Activated T-cell treated with anti-CD3 and anti-CD28 coated beads, Interleukin-2, amount 50 U/mL, for 1 hour (primary cell): Measurements from ENCODE around the gene CEP55.
"Not testable (repeated sequence)": the region's sequence is repeated elsewhere in the genome, so short reads cannot be mapped to it uniquely, and the experiment has no call there.

Experiments
- DNase-seq: peaks from one replicate; pipeline ENCODE4 v3.0.0-alpha.2; 2020

Gene CEP55

DNA sequence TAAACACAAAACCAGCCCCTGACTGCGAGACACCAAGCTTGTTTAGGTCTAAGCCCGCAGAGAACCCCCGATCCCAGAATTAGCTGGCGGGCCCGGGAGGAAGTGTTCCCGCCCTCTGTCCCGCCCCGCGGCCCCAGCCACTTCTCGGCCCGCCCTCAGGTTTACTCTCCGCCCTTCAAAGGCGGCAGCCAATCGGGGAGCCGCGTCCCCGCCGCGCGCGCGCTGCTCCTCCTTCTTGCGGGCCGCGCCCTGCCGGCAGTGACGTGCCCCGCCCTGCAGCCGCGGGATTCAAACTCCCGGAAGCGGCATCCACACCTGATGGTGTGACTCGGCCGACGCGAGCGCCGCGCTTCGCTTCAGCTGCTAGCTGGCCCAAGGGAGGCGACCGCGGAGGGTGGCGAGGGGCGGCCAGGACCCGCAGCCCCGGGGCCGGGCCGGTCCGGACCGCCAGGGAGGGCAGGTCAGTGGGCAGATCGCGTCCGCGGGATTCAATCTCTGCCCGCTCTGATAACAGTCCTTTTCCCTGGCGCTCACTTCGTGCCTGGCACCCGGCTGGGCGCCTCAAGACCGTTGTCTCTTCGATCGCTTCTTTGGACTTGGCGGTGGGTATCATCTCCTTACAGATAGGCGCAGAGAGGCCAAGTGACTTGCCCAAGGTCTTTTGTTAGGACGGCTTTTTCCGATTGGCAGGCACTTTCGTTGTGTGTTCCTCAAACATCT lies at the start of gene CEP55:
TSS of gene CEP55 (plus strand) at position 291 of the 720 bp plus-strand sequence. CDS start 3,440 bp downstream, outside the sequence.
- DNase-seq = peak; percentile 97

DNA sequence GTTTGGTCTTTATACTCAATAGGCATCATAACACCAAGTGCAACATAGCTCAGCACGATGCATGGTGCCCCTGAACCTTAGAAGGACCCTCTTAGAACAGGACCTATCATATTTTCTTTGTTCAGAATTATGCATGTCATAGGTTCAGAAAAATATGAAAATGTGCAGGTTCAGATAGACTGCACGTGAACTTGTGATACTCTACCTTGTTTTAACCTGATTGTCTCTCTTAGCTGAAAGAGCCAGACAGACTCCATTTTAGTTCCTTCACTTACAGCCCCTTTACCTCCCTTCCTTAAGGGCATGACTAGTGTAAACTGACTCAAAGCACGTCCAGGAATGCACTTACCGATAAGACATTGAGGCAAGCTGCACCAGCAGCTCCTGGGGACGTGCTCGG lies 49.4 kb upstream of the CEP55 start:
- no peak for DNase-seq

DNA sequence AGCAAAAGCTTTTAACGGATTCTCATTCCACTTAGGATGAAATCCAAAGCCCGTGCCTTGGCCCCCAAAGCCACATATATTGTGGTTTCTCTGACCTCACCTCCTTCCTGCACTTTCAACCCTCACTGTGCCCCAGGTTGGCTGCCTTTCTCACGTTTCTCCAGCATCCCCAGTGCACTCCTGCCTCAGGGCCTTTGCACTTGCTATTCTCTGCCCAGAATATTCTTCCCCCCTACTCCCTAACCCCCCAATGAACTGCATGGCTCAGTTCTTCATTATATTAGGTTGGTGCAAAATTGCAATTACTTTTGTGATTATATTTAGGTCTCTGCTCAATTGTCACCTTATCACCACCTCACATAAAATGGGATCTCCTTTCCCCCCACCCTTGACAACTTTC lies 48.4 kb upstream of the CEP55 start:
- DNase-seq = no peak

DNA sequence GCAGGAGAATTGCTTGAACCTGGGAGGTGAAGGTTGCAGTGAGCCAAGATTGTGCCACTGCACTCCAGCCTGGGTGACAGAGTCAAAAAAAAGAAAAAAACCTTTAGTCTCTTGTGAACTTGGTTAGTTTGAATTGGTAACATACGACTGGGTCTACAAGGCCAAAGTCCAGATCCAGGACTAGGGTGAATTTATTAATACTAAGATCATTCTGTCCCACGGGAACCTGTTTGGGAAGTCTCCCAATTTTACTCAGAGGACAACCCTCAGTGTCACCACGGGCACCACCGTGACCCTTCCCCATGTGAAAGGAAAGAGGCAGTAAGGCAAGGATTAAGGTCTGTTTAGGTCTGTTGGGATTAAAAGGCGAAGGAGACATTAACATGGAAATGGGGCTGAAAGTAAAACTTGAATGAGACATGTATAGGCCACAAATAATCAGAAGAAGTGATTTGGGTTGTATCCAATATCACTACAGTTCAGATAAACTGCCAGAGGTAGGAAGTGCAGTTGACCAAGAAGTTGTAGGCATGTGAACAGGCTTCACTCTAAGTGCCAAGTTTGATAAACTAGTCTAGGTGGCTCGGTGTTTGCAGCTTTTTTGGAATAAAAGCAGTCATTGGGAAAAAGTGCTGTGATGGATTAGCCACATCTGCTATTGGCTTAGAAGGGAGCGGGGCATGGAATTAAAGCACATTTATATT lies 45.0 kb upstream of the CEP55 start:
- DNase-seq = no peak

DNA sequence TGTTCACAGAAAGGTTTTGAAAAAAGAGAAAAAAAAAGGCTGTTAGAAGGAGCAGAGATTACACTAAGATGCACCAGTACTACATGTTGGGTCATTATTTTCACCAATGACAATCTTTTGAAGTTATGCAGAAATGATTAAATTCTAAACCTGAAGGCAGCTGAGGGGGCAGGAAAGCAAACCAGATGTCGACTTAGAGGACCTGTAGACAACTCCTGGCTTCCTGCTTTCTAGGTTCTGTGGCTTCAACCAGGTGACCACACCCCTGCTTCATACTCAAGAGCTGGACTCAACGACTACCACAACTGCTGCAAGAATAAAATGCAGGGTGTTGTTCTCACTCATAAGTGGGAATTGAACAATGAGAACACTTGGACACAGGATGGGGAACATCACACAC lies 44.3 kb upstream of the CEP55 start:
- no peak for DNase-seq

DNA sequence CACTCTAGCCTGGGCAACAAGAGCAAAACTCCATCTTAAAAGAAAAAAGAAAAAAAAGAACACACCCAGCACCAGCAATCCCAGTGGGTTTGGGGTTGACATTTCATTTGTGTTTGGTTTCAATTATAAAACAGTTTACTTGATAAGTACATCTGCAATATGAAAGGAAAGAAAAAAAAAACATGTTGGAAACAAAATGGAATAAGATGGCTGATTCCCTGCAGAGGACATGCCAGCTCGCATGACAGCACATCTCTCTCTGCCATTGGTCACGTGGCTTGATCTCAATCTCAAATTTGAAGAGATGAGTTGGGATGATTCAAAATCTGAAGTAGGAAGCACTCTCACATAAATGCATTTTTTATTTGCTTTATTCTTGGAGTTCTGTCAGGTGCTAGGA lies 42.3 kb upstream of the CEP55 start:
- DNase-seq = no peak

DNA sequence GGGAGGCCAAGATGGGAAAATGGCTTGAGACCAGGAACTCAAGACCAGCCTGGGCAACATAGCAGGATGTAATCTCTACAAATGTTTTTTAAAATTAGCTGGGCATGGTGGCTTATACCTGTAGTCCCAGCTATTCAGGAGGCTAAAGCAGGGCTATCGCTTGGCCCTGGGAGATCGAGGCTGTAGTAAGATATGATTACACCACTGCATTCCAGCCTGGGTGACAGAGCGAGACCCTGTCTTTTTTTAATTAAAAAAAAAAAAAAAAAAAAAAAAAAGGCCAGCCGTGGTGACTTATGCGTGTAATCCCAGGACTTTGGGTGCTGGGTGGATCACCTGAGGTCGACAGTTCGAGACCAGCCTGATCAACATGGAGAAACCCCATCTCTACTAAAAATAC lies 41.7 kb upstream of the CEP55 start:
- DNase-seq = no peak

DNA sequence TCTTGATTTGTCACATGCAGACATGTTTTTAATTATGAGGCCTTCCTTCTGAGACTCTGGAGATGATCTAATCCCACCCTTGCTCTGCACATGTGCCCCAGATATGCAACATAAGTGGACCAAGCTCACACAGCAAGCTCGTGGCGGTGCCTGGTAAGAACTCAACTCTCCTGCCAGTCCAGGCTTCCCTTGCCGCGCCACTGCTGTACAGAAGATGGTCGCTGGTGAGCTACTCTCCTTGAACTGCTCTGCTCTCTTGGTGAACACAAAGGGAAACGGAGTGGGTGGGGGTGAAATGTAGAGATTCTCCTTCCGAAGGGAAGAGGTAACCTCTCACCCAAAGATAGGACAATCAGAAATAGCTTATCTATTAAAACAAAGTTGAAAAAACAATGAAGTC lies 39.9 kb upstream of the CEP55 start:
- no peak for DNase-seq

DNA sequence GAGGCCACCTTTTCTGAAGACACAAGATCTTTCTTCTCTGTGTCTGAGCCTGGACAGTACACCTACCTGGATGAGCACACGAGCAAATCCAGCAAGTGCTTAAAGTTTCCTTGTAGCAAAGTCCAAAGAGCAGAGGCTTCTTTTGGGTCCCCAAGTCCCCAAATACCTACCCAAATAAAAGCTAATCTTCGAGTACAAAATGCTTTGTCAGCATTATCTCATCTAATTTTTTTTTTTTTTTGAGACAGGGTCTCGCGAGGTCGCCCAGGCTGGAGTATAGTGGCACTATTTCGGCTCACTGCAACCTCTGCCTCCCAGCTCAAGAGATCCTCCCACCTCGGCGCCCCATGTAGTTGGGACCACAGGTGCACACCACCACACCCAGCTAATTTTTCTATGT lies 38.9 kb upstream of the CEP55 start:
- DNase-seq = no peak

DNA sequence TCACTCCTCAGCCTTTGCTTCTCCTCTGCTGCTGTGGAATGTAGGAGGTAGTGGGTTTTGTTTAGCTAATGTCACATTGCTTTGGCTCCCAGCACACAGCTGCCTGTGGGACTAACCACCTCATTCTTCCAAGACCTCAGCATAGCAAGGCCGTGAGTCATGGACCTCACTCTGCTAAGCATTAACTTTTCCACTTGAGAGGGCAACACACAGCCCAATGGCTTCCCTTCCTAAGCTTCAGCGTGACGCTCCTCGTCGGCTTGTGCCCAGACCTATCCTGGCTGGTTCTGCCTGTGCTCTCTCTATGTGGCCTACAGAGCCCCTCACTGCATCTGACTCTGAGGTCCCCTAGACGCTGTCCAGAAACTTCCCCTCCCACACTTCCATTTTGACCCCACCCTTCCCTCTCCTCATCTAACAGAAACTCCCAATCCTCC lies 37.6 kb upstream of the CEP55 start:
- DNase-seq = no peak

DNA sequence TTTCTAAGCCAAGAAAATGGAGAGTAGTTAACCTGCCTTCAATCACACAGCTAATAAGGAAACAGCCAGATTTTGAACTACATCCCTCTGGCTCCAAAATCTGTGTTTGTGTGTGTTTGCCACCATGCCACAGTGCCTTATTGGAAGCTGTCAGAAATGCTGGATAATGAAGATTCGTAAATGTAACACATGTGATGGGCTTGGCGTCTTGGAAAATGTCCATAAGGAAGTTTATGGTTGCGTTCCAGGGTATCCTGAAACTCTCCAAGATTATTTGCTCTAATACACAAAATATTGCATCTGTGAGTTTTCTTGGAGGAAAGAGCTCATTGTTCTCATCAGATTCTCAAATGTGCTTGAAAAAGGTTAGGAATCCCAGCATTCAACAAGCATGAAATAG lies 36.9 kb upstream of the CEP55 start:
- no peak for DNase-seq

DNA sequence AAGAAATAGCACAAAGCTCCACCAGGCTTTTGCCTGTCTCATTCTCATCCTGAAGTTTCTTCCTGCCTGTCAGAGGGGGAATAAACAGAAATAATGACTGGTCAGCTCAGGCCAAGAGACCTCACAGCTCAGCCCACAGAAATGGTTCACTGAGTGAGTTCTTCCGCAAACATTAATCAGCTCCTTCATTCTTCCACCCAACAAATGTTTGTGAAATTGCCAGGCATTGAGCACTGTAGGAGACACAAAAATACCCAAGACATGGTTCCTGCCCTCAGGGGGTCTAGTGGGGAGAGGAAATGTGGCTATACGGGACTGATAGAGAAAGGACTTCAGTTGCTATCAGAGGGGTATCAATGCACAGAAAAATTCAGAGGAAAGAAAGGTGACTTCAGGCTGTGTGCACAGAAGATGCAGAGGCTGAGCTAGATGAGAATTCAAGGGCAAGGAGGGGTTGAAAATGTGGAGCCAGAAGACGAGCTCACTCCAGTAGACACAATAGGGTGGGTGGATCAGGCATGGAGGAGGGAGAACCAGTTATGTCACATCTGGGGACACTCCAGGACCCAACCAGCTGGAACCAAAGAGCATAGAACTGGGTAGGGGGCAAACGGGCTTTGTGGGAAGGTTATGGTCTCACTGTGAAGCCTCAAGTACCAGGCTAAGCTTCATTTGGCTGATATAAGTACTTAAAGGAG lies 35.2 kb upstream of the CEP55 start:
- no peak for DNase-seq

DNA sequence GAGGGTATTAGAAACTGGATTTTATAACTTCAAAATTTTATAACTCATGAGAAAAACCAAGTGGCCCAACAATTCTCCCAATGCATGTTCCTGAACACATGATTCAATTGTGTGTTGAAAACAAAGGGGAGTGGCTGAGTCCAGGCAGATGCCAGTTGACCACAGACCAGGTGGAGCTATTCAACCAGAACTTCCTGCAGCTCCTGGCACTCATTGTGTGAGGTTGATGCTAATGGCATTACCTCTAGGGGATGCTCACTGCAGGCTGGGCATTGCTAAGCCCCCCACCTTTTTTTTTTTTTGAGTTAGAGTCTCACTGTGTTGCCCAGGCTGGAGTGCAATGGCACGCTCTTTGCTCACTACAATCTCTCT lies 34.6 kb upstream of the CEP55 start:
- no peak for DNase-seq

DNA sequence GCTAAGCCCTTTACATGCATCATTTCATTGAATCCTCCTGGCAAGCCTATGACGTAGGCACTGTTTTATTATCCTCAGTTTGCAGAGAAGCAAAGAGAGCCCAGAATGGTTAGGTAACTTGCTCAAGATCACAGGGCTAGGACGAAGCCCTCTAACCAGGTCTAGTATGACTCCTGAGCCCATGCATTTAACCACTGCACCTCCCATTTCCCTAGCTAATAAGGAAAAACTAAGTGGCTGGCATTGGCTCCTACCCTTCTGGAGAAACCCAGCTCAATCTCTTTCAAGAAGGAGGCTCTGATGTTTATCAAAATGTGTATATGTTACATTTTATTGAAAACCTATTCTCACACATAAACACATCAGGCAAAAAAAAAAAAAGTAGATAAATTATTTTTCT lies 34.0 kb upstream of the CEP55 start:
- no peak for DNase-seq

DNA sequence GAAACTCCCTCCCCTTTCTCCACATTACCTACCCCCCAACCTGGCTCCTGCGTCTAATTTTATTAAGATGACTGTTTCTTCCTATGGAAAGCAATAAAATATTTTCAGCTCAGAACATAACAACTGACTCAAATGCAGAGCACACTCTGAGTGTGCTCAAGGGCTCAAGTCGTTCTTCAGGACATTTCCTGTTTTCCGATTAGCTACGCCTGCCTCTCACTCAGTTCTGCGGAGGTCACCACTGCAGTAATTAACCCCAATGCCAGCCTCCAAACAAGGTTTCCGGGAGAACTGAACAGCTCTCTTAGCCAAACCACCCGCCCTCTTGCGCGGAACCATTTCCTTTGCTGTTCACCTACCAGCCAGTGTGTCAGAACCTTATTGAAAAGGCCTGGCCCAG lies 33.5 kb upstream of the CEP55 start:
- no peak for DNase-seq

DNA sequence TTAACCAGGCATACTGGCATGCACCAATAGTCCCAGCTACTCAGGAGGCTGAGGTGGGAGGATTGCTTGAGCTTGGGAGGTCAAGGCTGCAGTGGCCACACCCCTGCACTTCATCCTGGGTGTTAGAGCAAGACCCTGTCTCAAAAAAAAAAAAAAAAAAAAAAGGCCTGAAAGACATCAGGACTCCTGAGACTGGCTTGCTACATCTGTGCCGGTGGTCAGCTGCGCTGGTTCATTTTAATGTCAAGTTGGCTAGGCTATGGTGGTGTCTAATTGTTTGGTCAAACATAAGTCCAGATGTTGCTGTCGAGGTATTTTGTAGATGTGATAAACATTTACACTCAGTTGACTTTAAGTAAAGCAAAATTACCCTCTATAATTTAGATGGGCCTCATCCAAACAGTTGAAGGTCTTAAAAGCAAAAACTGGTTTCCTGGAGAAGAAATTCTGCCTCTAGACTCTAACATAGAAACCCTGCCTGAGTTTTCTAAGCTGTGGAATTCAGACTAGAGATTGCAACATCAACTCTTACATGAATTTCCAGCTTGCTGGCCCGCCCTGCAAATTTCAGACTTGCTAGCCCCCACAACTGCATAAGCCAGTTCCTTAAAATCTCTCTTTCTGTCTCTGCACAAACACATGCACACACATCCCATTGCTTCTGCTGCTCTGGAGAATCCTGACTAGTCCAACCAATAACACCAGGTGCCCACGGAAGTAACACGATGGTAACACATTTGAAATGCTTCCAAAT lies 32.5 kb upstream of the CEP55 start:
- DNase-seq = no peak

DNA sequence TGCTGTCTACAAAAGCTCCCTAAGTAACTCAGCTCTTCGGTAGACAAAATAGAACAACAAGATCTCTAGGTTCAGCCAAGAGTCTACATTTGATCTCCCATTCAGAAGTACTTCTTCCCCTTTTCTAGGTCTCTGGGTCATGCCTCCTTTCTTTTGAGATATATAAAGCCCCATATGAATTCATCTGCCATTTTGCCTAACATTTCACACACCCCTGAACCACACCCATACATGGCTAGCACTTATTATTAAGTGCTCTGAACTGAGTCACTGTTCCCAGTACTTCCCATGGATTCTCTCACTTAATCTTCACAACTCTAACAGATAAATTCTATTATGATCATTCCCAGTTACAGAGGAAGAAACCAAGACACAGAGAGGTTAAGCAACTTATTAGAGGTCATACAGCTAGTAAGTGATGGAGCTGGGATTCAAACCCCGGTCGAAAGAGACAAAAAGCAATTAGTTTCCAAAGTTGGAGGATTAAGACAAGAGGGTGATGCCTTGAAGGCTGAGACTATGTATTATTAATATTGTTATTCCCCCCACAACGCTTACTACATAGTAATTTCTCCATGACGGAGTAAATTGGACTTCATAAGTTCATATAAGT lies 31.5 kb upstream of the CEP55 start:
- no peak for DNase-seq

DNA sequence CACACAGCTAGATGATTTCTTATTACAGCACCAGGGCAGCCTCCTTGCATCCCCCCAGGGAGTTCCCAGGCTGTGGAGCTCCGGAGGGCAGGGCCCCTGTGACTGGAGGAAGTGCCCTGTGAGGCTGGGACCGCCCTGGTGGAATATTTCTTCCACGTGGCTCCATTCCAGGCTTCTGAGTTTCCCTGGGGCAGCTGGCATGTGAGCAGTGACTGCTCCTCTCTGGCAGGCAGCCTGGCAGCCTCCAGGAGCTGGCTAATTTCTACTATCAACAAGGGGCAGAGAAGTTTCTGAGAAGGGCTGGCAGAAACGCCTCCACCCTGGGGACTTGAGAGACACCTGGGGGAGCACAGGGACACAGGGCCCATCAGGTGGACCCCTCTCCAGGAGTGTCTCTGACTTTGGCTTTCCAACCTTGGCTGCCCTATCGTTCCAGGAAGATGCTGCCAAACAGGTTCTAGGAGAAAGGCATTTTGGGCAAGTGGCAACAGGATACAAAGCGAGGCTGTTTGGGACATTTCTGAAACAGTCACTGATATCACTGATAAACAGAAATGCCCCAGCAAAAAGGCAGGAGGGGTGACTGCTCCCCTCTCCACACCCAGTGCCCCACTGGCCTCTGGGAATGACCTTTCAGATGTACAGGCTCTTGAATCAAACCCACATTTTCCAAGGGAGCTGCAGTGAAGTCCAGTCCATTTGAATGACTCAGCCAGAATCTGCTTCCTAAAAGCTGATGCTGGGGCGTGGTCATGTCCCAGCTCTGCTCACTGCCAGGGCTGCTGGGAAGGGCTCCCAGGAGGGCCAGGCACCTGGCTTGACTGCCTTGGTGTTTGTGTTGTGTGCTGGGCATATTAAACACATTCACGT lies 30.4 kb upstream of the CEP55 start:
- no peak for DNase-seq

DNA sequence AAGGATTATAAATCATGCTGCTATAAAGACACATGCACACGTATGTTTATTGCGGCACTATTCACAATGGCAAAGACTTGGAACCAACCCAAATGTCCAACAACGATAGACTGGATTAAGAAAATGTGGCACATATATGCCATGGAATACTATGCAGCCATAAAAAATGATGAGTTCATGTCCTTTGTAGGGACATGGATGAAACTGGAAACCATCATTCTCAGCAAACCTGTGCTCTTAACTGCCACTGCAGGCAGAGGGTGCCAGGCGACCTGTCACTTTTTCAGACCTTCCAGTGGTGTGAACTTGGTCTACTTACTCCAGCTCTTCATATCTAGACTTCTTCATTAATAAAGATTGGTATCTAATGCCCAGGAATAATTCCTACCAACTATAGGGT lies 28.8 kb upstream of the CEP55 start:
- not testable (repeated sequence) for DNase-seq

DNA sequence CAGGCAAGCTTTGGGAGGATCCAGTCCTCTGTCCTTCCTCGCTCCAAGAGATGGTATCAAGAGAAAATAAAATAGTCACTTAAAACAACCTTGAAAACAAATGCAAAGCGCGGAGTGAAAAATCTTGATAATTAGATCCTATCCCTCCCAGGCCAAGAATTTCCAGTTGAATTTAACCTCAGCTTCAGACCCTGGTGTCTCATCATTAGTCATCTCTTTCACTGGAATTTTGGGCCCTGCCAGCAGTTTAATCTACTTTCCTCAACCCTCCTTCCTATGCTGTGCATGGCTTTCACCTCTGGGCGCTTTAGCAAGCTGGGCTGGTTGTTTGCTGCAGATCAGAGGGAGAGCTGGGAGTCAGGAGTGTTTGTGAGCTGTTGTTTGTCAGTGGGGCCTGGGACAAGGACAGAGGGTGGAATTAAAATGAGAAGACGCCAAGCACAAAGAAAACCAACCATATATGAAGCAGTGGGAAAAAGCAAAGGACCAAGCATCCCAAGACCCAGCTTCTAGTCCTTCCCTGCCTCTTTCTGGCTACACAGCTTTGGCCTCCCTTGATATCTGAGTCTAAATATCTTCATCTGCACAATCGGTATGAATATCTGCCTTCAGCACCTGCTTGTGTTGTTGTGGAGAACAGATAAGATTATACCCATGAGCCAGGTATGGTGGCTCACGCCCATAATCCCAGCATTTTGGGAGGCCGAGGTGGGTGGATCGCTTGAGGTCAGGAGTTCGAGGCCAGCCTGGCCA lies 27.8 kb upstream of the CEP55 start:
- no peak for DNase-seq

DNA sequence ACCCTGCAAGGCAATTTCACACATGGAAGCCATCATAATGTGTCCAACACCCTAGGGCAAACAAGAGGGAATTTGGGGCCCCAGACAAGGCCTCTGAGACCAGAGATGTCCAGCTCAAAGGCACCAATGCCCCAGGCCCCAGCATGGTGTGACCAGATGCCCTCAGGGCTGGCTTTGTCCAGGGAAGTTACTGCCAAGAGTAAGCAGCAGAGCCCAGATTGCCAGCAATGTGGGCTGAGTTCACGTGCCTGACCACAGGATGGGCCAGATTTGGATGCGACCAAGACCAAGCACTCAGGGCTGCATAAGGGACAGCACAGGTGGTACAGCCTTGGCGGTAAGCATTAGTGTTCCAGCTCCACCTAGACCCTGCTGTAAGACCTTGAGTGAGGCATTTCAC lies 27.0 kb upstream of the CEP55 start:
- no peak for DNase-seq
